HuH-7.5 (cell line): Measurements from ENCODE around the gene PLAU.
"Not testable (repeated sequence)": the region's sequence is repeated elsewhere in the genome, so short reads cannot be mapped to it uniquely, and the experiment has no call there.

ENCODE experiments used
- DNase-seq: peaks from one replicate; pipeline ENCODE4 v3.0.0; 2011; ENCODE audit warnings: low spot score

Gene PLAU

DNA sequence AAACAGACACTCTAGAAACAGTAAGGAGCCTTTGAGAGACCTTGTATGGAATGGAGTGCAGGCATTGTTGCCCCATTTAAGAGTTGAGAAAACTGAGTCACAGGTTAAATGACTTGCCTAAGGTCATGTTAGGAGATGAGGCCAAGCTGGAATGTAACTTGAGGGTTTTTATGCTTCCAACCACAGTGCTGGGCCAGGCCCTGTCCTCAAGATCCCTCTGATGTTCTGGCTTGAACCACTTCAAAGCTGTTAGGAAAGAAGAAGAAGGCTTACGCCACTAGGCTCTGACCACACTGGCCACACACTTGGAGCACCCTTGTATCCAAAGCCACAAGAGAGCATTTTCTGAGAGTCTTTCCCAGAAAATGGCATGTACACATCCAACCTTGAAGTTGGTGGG is 42.7 kb downstream of the PLAU start:
- no peak for DNase-seq

DNA sequence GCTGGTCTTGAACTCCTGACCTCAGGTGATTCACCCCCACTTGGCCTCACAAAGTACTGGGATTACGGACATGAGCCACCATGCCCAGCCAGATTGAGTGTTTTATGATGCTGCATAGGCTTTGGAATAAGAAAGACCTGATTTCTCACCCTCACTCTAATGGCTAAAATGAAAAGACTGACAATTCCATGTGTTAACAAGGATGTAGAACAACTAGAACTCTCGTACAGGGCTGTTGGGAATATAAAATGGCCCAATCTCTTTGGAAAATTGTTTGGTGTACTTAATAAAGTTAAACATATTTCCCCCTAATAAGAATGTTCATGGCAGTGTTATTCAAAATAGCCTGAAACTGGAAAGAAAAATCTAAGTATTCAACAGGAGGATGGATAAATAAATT is 43.8 kb downstream of the PLAU start:
- DNase-seq, result no peak

DNA sequence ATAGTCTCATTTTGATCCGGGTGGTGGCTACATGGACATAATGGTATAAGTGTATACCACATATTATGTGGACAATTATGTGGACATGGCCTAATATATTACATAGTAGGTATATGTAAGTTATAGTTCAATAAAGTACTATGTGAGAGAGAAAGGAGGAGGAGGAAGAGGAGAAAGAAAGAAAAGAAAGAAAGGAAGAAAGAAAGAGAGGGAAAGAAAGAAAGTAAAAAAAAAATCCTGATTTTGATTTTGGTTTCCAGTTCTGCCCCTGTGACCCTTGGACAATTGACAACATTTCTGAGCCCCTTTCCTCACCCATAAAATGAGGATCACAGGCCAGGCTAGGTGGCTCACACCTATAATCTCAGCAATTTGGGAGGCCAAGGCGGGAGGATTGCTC is 44.8 kb downstream of the PLAU start:
- no peak for DNase-seq

DNA sequence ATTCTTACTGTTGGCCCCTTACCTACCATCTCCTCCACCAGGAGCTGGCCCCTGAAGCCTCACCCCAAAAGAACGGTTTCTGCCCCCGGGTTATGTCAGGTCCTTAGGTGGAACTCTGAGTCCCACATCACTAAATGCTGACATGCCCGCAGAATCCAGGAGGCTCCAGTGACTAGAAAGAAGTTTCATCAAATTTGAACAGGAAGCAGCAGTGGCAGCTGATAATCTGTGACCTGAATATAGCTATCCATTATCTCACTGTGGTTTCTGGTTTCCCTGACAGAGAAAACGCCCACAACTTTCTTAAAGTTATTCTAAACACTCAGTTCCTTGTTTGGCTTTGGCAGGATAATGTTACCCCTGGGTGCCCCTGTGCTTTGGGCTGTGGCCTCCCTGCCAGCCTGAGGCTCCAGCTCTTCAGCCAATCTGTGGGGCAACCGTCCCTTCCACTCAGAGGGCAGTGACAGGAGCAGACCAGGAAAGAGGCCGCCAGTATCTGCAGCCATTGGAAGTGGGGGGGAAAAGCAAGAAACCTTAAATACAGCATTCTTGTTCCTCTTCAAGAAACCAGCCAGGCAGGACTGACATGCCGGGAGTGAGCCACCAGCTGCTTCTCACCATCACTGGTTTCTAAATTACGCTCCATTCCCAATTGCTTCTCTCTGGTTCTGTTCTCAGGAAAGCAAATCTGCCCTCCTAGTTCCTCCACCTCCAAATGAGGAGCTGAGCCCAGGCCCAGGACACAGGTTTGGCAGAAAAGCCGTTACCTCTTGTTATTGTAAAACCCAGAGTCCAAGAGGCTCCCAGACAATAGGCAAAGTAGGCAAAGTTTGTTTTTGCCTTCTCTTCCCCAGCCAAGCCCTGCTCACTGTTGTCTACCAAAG is 45.8 kb downstream of the PLAU start:
- no peak for DNase-seq

DNA sequence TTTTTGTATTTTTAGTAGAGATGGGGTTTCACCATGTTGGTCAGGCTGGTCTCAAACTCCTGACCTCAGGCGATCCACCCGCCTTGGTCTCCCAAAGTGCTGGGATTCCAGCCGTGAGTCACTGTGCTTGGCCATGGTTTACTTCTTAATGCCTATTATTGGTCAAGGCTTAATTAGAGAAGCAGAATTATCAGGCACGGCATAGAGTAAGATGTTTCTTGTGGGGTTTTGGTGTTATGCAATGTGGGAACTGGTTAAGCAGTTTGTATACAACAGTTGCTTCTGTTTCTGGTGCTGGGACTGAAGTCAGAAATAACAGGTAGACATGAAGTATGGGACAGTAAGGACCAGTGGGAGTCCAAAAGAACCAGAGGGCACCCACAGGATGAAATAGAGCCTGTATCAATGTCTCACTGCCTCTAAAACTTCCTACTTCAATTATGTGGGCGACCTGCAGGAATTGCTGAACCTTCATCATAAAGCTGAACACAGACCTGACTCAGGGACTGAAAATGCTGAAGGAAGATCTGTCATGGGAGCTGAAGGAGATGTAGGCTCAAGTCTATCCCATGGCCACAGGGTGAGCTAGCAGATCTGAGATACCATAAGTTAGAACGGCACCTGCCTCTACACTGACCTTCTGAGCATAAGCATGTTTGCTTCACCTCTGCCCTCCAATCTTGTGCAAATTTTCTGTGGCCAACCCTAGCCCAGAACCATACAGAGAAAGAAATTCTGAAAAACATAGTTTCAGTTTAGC is 48.7 kb downstream of the PLAU start:
- no peak for DNase-seq

DNA sequence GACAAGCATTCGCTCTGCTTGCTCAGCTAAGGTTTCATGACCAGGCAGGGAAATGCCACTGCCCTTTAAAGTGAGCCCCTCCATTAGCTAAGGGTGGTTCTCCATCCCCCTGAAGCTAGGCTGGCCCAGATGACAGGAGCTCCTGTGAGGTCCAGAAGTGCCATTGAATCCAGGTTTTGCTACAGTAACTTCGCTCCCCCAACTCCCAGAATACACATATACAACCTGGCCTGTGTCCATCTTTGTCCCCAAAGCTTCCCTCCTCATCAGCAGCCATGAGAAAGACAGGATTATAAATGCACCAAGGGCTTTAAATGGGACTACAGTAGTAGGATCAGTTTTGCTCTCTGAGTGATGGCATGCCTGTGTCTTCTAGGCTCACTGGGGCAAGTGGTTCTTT is 51.5 kb downstream of the PLAU start:
- DNase-seq, result no peak

DNA sequence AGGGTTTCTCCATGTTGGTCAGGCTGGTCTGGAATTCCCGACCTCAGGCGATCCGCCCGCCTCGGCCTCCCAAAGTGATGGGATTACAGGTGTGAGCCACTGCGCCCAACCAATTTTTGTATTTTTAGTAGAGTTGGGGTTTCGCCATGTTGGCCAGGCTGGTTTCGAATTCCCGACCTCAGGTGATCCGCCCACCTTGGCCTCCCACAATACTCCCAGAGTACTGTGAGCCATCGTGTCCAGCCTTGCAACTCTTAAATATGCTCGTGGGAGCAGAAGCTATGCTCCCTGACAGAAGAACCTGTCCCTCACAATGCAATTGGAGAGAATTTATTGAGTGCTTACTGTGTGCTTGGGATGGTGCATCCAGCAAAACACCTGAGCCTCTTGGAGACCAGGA is 52.6 kb downstream of the PLAU start:
- not testable (repeated sequence) for DNase-seq

DNA sequence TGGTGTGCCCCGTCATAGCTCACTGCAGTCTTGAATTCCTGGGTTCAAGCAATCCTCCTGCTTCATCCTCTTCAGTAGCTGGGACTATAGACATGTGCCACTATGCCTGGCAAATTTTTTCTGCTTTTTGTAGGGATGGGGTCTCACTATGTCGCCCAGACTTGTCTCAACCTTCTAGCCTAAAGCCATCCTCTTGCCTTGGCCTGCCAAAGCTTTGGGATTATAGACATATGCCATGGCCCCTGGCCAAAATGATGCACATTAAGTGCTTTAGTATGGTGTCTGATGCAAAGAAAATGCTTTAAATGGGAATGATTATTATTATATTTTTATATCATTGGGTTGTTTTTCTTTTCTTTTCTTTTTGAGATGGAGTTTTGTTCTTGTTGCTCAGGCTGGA is 53.8 kb downstream of the PLAU start:
- DNase-seq, result no peak

DNA sequence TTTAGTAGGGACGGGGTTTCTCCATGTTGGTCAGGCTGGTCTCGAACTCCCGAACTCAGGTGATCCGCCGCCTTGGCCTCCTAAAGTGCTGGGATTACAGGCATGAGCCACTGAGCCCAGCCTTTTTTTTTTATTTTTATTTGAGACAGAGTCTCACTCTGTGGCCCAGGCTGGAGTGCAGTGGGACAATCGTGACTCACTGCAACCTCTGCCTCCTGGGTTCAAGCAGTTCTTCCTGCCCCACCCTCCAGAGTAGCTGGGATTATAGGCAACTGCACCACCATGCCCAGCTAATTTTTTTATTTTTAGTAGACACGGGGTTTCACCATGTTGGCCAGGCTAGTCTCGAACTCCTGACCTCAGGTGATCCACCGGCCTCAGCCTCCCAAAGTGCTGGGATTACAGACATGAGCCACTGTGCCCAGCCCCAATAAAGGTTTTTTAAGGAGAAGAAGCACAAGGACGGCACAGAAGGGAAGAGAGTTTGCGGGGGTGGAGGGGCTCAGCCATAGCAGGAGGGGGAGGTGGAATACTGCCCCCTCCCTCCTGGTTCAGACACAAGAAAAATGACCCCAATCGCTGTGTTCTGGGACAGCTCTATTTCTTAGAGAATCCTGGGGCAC is 54.4 kb downstream of the PLAU start:
- not testable (repeated sequence) for DNase-seq

DNA sequence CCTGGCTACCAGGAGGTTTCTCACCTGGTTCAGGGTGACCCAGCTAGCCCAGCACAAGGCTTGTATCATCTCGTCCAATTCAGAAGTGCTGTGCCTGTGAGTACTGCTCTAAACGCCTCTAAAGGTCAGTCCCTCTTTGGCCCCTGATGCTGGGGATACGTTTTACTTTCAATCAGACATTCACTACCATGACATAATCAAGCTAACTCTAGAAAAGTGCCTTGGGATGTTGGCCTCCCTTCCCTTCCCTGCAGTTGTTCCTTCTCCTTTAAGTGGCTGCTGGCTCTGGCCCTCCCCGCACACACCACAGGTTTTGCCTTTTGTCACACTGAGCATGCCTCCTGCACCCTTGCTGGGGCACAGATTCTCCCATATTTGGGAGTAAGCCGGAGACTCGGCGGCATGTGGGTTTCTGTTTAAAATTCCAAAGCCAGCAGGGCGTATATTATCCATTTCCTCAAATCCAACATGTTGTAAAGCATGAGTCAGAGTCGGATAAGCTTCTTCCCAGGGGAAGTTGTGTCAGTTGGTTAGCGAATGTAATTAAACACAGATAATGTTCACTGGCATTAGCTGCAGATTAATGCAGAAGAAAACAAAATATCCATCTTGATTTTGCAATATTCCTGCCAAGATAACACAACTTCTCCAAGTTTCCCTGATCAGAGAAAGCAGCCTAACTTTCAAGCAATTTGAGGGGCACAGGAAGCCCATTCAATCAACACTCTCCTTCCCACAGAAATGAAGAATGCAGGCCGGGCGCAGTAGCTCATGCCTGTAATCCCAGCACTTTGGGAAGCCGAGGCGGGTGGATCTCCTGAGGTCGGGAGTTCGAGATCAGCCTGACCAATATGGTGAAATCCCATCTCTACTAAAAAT is 55.2 kb downstream of the PLAU start:
- DNase-seq, result no peak

DNA sequence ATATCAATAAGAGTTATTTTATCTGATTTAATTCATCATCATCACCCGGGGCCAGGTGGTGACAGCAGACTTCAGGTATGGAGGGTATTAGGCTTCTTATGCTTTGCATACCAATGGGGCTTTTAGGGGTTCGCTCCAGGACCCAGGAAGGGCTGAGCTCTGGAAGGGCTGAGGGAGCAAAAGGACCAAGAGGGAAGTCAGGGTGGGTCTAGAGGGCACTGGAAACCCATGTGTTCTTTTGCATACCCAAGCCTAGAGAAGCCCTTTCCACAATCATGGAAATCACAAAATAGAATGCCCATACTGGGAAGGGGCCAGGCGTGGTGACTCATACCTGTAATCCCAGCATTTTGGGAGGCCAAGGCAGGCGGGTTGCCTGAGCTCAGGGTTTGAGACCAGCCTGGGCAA is 56.1 kb downstream of the PLAU start:
- no peak for DNase-seq
